ENCODE measurements around the gene RMDN2.

The RMDN2 gene

DNA sequence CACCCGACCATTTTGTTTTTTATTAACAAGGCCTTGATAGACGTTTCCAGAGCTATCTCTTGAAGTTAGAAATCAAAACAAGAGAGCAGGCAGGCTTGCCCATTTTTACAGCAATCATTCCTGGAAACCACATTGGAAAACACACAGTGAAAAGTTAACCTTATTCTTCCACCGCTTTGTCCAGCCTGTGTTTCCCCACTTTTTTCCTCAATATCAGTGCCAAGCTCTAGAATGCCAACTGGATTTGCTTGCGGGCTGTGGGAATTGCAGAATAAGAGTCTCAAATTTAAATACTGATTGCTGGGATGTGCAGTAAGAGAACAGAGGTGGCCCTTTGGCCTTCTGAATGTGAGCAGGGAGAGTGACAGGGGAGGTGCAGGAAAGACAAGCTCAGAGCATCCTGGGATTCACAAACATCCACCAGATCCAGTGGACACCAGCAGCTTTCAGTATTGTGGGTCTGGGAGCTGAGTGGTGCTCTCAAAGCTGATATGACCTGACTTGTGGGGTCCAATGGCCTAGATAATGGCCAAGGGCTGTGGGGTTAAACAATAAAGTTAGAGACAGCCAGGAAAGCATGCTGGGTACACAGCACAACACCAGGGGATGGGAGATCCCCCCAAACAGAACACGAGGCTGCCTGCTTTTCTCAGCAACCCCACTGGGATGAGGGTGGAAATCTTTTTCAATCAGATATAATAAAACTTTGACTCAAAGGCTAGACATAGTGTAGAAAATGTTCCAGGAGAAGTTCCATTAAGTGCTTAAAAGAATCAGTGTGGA lies 135.3 kb downstream of the RMDN2 start:
- TF ChIP-seq, protein P1, sequence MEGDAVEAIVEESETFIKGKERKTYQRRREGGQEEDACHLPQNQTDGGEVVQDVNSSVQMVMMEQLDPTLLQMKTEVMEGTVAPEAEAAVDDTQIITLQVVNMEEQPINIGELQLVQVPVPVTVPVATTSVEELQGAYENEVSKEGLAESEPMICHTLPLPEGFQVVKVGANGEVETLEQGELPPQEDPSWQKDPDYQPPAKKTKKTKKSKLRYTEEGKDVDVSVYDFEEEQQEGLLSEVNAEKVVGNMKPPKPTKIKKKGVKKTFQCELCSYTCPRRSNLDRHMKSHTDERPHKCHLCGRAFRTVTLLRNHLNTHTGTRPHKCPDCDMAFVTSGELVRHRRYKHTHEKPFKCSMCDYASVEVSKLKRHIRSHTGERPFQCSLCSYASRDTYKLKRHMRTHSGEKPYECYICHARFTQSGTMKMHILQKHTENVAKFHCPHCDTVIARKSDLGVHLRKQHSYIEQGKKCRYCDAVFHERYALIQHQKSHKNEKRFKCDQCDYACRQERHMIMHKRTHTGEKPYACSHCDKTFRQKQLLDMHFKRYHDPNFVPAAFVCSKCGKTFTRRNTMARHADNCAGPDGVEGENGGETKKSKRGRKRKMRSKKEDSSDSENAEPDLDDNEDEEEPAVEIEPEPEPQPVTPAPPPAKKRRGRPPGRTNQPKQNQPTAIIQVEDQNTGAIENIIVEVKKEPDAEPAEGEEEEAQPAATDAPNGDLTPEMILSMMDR (IDR thresholded peaks at IDR 0.05; ENCODE audit: control extremely low read depth, extremely low read depth, low read depth, missing control alignments): no peak
- DNase-seq (ENCODE audit: extremely low spot score): no peak
- ChIA-PET POLR2A (interaction anchor here (0.5 kb wide), 1 partner anchor 181 kb away, joined by 4 read pairs; no protein-coding TSS in a partner anchor), CTCF (interaction anchor here (1.2 to 1.6 kb wide), 4 partner anchors 8 to 23 kb away, joined by 3 to 5 read pairs (median 4); no protein-coding TSS in a partner anchor)

DNA sequence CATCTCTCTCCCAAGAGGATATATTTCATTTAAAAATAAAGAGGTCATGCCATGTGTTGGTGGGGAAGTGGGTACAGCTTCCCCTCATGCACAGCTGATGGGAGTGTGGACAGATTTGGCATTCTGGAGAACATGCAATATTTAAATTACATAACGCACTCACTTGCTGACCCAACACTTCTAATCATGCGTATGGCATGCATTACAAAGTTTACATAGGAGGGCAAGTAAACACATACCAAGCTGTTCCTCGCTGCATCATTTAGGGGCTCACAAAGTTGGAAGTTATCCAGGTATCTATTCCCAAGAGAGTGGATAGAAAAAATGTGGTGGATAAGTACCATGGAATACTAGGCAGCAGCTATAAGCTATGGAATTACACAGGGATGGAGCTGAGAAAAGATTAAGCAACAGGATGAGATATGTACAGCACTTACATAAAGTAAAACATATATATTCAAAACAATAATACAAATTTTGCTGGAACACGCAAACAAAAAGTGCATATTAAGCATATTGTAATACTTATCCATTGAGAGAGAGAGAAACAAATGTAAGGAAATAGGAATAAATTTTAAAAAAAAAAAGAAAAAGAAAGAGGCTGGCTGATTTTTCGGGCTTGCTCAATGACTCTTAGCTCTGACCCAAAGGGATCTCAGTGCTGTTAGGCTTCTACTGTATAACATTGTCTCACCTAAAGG lies 139.9 kb downstream of the RMDN2 start:
- TF ChIP-seq, protein P1 (IDR thresholded peaks at IDR 0.05; ENCODE audit: control extremely low read depth, extremely low read depth, low read depth, missing control alignments): no peak
- ChIA-PET CTCF (interaction anchor here (0.9 to 2.0 kb wide), 3 partner anchors 11 to 24 kb away, joined by 4 to 11 read pairs (median 4); partner anchors contain the start of gene CYP1B1), POLR2A (no interaction called here)
- DNase-seq (ENCODE audit: extremely low spot score): no peak

DNA sequence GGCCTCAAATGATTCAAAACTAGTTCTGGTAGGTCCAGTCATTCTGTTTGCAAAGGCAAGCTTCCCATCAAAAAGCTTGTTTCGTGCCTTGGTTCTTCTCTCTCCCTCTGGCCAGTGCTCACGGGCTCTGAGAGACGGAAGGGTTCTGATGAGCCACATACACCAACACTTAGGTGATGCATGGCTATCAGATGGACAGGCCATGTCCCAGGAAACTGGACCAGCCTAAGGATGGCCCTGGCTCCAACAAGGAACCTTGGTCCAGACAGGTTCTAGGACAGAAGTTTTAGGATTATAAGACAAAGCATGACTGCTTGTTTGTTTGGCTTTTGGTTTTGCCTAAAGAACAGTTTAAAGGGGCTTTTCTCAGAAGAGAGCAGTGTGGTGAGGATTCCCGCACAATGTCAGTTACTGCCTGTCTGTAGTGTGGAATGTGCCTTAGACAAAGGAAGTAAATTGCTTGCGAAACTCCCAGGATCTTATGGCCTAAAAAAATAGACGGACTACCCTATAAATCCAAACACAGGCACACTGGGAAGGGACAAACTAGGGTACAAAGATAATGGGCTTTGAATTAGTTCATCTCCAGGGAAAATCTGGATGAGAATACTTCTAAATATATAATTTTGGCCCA lies 140.5 kb downstream of the RMDN2 start:
- ChIA-PET POLR2A (no interaction called here), CTCF (interaction anchor here (0.9 to 2.0 kb wide), 3 partner anchors 11 to 23 kb away, joined by 4 to 11 read pairs (median 4); partner anchors contain the start of gene CYP1B1)
- TF ChIP-seq, protein P1 (IDR thresholded peaks at IDR 0.05; ENCODE audit: control extremely low read depth, extremely low read depth, low read depth, missing control alignments): no peak
- DNase-seq (ENCODE audit: extremely low spot score): no peak

DNA sequence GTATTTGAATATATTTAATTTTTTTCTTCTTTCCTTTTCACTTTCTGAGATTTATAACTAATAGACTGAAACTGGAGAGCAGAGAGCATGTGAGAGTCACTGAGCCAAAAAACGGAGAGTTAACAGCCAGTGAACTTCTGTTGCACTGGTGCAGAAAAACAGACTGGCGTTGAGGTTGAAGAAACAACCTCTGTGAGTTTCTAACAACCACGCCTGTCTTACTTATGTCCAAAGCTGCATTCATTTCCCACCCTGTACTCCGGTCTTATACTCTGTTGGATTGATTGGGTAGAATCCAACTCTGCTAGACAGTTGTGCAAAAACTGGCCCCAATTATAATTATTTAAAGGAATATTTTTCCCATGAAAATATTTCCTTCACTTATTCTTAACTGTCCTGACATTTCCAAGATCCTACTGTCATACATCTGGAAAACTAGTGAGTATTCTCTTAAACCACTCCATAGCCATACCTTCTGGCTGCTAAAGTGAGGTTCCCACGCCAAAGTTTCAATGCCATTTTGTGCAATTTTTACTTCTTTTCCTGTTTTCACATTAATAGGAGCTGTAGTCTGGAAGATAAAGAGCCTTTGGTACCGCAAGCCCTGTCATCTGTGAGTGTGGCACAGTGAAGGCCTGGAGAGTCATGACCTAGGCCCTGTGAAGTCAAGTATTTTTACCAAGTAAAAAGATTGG lies 141.5 kb downstream of the RMDN2 start:
- POLR2A ChIA-PET: interaction anchor here (1.5 kb wide), 1 partner anchor 28 kb away, joined by 3 read pairs; no protein-coding TSS in a partner anchor
- no peak for DNase-seq (ENCODE audit: extremely low spot score)
- CTCF ChIA-PET: interaction anchor here (0.8 to 1.5 kb wide), 3 partner anchors 8 to 30 kb away, joined by 3 to 4 read pairs (median 3); no protein-coding TSS in a partner anchor
- TF ChIP-seq, protein P1 (IDR thresholded peaks at IDR 0.05; ENCODE audit: control extremely low read depth, extremely low read depth, low read depth, missing control alignments): no peak

Data from GM10248 (cell line).